GM13977 (cell line): ENCODE measurements around the gene MYL3.

Experiments
- DNase-seq: peaks from one replicate; pipeline ENCODE4 v3.0.0; 2012; ENCODE audit warnings: low spot score
- in situ Hi-C: fragments of 300-500 bp; cut with MboI; formaldehyde crosslinking; loops from one replicate; pipeline ENCODE4 v1.12.0; 2022; ENCODE audit warnings: low sequenced_read_pairs, low pct_unique_long_range_greater_than_20kb, mixed read lengths, inconsistent platforms; ENCODE audit not compliant: unreplicated experiment
- TF ChIP-seq, protein P1 (sequence below): IDR thresholded peaks from 2 replicates; pipeline ENCODE4 v1.5.1; 2012; ENCODE audit warnings: mild to moderate bottlenecking, control low read depth; ENCODE audit not compliant: insufficient read depth; ENCODE audit errors: extremely low read depth, missing control alignments

Gene MYL3

DNA sequence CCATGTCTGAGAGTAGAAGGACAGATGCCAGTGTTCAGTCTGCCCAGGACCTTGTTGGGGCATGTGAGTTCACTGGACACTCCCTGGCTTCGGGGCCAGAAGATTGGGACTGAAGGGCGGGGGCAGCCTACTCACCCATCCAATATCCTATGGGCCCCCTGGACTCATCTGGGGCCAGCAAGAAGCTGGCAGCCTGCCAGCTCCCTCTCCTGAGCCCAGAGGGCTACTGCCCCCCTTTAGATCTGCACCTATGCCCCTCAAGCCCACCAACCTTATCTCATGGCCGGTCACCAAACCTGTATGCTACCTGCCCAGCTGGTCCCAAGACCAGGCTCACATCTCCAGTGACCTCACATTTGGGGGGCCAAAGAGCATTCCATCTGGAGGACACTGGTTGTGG is 22.4 kb upstream of the MYL3 start:
- TF ChIP-seq, protein P1, sequence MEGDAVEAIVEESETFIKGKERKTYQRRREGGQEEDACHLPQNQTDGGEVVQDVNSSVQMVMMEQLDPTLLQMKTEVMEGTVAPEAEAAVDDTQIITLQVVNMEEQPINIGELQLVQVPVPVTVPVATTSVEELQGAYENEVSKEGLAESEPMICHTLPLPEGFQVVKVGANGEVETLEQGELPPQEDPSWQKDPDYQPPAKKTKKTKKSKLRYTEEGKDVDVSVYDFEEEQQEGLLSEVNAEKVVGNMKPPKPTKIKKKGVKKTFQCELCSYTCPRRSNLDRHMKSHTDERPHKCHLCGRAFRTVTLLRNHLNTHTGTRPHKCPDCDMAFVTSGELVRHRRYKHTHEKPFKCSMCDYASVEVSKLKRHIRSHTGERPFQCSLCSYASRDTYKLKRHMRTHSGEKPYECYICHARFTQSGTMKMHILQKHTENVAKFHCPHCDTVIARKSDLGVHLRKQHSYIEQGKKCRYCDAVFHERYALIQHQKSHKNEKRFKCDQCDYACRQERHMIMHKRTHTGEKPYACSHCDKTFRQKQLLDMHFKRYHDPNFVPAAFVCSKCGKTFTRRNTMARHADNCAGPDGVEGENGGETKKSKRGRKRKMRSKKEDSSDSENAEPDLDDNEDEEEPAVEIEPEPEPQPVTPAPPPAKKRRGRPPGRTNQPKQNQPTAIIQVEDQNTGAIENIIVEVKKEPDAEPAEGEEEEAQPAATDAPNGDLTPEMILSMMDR, result no peak
- in situ Hi-C loops, result no loop called here
- DNase-seq, result no peak

DNA sequence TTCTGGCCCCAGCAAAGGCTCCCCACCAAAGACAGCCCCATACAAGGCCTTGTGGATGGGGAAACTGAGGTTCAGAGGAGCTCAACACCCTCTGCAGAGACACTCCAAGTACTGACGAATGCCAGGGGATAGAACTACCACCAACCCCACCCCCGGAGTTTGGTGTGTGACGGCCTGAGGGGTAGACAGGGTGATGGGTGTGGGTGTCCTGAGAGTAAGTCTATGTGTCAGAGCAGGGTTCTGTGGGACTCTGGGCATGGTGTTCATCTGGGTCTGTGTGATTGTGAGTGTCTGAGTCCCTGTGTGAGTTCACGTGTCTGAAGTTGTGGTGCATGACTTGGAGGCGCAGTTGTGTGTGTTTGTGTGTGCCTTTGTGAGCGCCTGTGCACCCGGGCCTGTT is 21.7 kb upstream of the MYL3 start:
- TF ChIP-seq, protein P1, result no peak
- no peak for DNase-seq
- in situ Hi-C loops, result no loop called here

DNA sequence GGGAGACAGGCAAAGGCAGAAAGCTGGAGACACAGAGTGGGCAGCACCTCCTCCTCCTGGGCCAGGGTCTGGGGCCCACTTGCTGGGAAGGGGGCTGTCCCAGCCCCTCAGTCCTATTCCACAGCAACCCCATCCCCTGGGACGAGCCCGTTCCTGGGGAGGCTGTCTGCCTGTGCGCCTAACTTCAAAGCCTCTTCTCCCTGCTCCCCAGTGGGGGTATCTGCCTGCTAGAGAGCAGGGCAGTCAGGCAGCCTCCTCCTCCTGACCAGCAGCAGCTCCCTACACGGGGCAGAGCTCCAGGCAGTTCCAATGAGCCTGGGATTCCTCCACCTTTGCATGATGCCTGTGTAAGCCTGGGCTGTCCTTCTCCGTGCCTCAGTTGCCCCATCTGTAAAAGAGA is 21.2 kb upstream of the MYL3 start:
- no peak for DNase-seq
- in situ Hi-C loops, result no loop called here
- TF ChIP-seq, protein P1, result no peak

DNA sequence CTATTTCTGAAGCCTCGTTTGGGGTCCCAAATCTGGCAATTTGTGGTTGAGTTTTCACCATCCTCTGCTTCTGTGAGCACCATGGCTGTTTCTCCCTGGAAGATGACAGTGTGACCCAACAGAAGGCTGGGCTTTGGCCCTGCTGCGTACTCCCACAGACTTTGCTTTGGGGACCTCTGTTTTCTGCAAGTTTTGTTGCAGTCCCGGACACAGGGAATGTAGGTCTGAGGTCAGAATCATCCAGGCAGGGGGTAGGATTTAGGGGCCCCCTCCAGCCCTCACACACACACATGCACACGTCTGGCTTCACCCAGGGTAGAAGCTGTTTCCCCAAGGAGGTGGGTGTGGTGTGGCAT is 20.6 kb upstream of the MYL3 start:
- TF ChIP-seq, protein P1, result no peak
- in situ Hi-C loops, result no loop called here
- no peak for DNase-seq

DNA sequence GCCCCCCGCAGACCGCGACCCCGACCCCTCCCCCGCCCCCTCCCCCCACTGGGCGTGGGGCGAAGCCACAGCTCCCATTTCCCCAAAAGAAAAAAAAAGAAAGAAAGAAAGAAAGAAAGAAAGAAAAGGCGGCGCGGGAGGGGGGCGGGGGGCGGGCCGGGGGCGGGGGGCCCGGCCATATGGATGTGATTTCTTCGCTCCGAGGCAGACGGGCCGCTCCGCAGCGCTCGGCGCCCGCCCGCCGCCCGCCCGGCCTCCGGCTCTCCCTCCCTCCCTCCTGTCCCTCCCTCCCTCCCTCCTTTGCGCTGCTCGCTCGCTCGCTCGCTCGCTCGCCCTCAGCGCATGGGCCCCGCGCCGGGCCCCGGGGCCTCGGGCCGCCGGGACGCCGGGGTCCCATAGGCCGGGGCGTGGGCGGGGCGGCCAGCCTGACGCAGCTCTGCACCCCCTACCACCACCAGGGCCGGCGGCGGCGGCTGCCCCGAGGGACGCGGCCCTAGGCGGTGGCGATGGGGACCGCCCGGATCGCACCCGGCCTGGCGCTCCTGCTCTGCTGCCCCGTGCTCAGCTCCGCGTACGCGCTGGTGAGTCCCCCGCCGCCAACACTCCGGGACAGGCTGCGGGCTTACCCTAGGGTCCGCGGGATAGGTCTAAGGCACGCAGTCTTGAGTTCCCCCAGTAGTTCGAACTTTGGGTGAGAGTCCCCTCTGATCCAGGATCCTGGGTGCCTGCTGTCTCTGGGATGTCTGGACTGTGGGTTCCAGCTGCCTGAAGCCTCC is 20.0 kb upstream of the MYL3 start:
- TF ChIP-seq, protein P1, result no peak
- peak; percentile 73 for DNase-seq
- in situ Hi-C loops, result no loop called here

DNA sequence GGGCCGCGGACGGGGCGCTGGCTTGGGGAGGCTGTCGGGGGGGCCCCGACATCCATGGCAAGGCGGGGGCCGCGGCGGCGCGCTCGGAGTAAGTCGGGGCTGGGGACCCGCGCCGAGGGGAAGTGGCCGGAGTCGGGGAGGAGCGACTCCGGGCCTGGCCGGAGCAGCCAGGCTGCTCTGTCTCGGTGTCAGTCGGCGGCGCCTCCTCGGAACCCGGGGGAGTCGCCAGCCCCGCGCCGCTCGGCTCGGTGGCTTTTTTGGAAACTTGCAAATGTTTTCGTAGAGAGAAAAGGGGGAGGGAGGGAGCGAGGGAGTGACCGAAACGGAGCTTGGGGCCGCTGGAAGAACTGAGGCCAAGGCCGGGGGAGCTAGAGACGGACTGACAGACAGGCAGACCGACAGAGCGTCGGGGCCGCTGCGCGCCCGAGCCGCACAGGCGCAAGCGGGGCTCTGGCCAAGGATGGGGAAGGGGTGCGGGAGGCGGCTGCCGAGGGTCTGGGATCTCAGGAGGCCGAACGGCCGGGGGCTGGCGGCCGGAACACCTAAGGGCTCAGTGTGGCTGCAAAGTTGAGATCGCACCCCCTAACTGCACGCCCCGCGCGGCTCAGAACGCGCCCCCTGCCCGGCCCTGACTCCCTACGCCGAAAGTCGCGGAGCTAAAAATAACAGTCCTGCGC is 19.3 kb upstream of the MYL3 start:
- in situ Hi-C loops, result no loop called here
- peak; percentile 62 for DNase-seq
- TF ChIP-seq, protein P1, result no peak
